ENCODE measurements around the gene RNH1.

- TF ChIP-seq CTCF (IDR thresholded peaks at IDR 0.05; ENCODE audit: control extremely low read depth in 1 of 3, insufficient read depth in 1 of 3, low read depth in 1 of 3, low read length in 3 of 3) = no peak
- no peak for TF ChIP-seq POLR2A (IDR thresholded peaks at IDR 0.05; ENCODE audit: control extremely low read depth in 1 of 2, low read depth in 2 of 2, low read length in 2 of 2)
- no peak for TF ChIP-seq EP300 (IDR thresholded peaks at IDR 0.05; ENCODE audit: borderline replicate concordance in 1 of 2, low read depth in 2 of 2, low read length in 2 of 2)
- TF ChIP-seq HDAC2 (IDR thresholded peaks at IDR 0.05; ENCODE audit: borderline replicate concordance in 1 of 2, low read depth in 2 of 2, low read length in 2 of 2) = no peak
- no peak for TF ChIP-seq RBBP5 (IDR thresholded peaks at IDR 0.05; ENCODE audit: borderline replicate concordance, low read depth, low read length)
- TF ChIP-seq RNF2 (IDR thresholded peaks at IDR 0.05; ENCODE audit: borderline replicate concordance, low read depth, low read length, missing control alignments, poor library complexity, severe bottlenecking) = no peak
- TF ChIP-seq CBX8 (IDR thresholded peaks at IDR 0.05; ENCODE audit: borderline replicate concordance, low read depth, low read length) = no peak
- no peak for TF ChIP-seq ZNF274 (IDR thresholded peaks at IDR 0.05; ENCODE audit: borderline replicate concordance, extremely low read depth, low read length)
- TF ChIP-seq RFX5 (IDR thresholded peaks at IDR 0.05; ENCODE audit: borderline replicate concordance, low read depth, low read length) = no peak
Measured at GRCh38 chr11:501683-502287, 5.3 kb downstream of the RNH1 start.

Data from H1 (cell line).